Measurements from ENCODE around the gene RAB11FIP3.

DNA sequence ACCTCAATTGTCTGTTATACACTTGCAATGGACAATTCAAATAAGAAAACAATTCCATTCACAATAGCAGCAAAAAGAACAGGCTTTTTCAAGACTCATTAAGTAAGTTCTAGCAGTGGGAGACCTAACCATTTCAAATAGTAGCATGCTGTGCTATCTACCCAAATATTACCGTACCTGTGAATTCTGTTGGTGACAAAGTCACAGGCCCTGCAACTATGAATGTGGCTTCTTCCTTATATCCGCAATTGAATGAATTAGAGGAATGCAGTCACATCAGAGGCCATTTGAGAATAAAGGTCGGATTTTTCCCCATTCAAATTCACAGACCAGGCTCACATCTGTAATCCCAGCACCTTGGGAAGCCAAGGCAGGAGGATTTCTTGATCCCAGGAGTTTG is 29.2 kb upstream of the RAB11FIP3 start:
- TF ChIP-seq CTCF (conservative IDR thresholded peaks at IDR 0.05; ENCODE audit: low read depth, low read length), result no peak
- TF ChIP-seq EZH2phosphoT487 (IDR thresholded peaks at IDR 0.05; ENCODE audit: borderline replicate concordance, low read length), result no peak
- TF ChIP-seq EZH2 (IDR thresholded peaks at IDR 0.05; ENCODE audit: low read length, unreplicated experiment), result no peak
